HG03354 (cell line): ENCODE results near the gene MYO1C.

Experiments used
- ATAC-seq: cut with Tn5 transposase; IDR thresholded peaks from one replicate; pipeline ENCODE4 v1.9.1; 2021; ENCODE audit warnings: mild to moderate bottlenecking; ENCODE audit not compliant: unreplicated experiment, poor library complexity, severe bottlenecking

The MYO1C gene

DNA sequence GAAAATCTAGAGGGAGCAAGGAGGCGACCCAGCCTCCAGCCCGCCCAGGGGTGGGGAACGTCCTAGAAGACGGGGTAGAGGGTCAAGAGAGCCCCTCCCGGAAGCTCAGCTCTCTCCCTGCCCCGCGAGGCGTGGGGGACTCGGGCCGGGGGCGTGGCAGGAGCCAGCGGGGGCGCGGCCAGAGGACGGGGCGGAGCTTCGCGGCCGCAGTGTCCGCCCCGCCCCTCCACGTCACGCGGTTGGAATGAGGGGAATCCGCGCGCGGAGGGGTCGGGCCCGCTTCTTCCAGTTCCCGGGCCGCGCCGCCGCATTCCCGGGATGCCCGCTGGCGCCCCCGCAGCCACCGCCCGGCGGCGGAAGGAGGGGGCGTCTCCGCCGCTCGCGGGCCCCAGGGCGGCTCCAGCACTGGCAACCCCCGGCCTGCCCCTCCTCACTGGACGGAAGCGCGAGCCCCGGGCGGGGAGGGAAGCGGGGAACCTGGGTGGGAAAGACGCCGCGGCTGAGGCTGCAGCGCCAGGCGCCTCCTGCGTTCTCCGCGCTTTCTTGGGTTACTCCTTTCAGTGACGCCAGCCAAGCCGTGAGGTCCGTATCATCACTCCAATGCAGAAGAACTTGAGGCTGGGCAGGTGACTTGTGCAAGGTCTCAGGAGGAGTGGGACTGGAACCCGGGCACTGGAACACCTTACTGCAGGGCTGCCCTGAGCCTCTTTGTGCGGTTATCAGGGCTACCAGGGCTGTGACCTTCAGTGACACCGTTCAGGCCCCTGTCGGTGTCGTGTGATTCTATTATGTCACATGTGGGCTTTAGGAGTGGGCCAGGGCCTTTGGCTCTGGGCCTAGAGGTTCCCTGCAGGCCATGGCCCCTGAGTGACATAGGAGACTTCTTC, 4.3 kb downstream of the MYO1C start:
- ATAC-seq = peak; percentile 29

DNA sequence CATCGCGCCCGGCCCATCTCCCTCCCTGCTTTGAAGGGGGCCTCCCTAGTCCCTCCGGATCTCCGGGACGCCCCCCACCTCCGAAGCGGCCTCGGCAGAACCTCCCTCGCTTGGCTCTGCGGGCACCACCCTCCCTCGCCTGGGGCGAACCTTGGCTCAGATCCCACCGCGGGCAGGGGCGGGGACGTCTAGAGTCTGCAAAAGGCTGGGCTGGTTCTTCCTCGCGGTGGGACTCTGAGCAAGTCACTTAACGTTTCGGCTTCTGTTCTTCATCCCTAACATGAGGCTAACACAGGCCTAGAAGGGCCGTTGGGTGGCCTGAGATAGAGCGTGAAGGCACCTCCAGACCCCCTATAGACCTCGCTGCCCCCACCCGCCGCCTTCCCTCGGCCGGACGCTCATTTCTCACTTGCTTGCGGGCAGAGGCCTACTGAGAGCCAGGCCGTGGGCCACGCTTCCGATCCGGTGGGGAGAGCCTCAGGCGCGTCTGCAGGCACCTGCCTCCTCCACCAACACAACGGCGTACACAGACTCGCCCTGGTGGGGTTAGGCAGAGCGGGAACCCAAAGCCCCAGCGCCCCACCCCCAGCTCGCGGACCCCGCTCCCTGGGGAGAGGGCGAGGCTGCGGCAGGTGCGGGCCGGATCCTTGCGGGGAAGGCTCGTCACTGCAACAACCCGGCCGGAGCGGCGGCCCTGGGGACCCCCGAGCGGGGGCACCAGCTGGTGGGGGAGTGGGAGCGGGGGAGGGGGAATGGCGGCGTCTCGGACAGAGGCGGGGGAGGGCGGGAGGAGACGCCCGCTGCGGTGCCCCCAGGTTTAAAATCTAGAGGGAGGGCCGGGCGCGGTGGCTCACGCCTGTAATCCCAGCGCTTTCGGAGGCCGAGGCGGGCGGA, 5.4 kb downstream of the MYO1C start:
- ATAC-seq = no peak

DNA sequence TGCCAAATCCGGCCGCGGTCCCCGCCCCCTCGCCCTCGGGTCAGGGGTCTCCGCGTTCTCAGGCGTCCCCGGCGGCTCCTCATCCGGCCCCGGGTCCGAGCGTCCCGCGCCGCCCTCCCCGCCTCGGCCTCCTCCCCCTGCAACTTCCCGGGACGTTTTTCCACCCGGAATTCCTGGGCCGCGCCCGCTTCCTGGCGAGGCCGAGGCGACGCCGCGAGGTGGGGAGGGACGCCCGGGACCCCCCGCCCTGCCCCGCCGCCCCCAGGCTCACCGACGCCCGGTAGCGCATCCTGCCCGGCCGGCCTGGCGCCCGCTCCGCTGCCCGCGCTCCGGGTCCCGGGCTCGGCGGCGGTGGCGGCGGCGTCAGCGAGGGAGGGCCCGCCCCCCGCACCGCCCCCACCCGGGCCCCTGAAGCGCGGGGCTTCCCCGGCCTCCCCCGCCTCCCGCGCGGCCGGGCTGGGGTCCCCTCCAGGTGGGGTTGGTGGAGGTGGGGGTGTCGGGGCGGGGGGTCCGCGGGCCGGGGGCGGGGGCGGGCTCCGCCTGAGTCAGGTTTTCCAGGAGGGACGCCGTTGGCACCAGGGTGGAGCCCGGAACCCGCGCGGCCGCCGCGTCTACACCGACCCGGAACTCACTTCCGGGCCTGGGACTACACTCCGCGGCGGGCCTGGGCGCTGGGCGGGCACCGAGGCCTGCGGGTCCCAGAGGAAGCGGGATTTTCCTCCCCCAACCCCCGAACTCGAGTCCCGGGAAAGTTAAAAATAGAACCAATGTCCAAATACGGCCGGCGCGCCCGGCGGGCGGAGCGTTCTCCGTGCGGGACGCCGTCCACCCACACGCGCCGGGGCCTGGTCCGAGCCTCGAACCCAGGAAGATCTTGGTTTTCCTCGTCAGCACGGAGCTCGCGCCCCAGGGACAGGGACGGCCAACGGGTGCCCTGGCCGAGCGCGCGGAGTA, 6.8 kb downstream of the MYO1C start:
- peak; percentile 32 for ATAC-seq

DNA sequence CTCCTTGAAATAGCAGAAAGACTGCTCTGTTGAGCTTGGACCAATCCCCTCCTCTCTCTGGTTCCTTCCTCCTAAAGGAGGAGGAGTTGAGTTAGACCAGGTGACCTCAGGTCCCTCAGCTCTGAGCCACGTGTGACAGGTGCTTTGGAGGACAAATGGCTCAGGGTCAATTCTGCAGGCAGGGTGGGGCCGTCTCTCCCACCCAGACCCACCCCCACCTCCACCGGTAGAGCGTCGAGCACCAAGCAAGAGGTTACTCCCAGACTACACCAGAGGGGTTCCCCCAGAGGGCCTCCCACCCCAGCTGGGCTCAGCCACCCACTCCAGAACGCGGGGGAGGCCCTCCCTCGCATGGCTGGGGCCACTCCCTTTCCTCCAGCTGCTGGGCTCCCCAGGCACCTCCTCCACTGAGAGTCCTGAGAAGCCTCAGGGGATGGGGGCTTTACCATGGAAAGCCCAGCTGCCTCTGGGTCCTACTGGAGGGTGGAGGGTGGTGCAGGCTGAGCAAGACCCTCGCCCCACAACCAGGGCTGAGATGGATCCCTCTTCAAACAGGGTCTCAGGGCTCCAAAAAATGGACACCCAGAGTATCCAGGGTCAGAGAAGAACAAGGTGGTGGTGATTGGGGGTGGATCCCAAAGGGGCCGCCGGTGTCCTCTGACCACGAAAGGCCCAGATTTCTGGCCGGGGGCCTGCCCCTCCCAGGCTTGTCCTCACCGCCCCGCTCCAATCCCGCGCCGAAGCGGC, 7.6 kb downstream of the MYO1C start:
- peak; percentile 39 for ATAC-seq

DNA sequence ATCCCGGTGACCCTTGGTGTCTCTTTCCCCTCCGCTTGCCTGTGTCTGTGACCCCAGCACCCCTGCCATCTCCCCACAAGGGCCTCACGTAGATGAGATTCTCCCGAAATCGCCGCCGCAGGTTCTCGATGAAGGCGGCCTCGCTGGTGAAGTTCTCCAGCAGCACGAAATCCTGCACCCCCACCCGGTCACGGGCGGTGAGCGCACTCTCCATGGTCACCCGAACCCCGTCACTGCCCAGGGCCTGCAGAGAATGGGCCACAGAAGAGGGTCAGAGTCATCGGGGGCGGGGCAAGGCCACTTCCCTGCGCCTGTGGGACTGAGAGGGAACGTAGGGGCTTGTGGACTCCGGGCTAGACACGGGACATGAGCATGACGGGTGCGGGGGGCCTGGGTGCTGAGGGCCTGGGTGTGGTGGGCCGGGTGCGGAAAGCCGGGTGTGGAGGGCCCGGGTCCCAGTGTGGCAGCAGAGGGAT, 8.4 kb downstream of the MYO1C start:
- no peak for ATAC-seq

DNA sequence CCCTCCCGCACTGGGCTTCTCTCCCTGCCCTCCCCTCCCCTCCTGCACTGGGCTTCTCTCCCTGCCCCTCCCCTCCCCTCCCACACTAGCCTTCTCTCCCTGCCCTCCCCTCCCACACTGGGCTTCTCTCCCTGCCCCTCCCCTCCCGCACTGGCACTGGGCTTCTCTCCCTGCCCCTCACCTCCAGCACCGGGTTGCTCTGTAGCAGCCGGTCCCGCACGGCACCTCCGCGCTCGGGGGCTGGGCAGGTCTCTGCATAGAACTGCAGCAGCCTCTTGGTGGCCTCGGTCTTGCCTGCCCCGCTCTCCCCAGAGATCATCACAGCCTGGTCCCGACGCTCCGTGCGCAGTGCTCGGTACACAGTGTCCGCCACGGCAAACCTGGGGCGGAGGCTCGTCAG, 9.8 kb downstream of the MYO1C start:
- no peak for ATAC-seq

DNA sequence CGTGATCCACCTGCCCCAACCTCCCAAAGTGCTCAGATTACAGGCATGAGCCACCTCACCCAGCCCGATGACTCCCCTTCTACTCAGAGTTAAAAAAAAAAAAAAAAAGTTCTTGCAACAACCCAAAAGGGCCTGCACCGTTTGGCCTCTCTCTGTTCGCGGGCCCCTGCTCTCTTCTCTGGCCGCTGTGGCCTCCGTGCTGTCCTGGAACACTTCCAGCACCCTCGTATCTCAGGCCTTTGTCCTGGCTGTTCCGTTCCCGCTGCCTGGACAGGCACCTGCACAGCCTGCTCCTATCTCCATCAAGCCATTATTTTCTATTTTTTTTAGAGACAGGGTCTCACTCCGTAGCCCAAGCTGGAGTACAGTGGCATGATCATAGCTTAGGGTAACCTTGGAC, 10.8 kb downstream of the MYO1C start:
- ATAC-seq = no peak

DNA sequence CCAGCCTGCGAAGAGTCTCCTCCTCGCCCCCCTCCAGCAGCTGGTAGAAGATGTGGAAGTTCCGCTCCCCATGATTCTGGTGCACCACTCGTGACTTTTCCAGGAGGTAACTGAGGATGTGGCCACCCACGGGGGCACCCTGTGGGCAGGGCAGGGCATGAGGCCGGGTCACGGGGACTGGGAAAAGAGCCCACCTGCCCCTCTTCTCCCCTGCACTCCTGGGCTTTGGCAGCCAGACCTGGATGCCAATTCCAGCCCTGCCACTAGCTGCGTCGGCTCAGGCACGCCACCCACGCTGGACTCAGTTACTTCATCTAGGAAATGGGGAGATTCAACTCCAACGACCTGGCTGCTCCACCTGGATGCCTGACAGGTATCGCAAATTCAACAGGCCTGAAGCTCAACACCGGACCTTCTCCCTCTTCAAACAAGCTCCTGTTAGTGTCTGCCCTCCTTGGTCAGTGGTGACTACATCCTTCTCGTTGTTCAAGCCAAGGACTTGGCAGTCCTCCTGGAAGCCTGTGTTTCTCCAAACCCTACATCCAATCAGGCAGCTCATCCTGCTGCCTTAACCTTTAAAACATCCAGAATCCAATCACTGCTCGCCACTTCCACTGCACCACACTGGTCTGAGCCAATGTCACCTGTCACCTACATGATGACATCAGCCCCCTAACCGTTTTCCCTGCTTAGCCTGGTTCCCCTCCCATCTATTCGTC, 11.6 kb downstream of the MYO1C start:
- ATAC-seq = no peak

DNA sequence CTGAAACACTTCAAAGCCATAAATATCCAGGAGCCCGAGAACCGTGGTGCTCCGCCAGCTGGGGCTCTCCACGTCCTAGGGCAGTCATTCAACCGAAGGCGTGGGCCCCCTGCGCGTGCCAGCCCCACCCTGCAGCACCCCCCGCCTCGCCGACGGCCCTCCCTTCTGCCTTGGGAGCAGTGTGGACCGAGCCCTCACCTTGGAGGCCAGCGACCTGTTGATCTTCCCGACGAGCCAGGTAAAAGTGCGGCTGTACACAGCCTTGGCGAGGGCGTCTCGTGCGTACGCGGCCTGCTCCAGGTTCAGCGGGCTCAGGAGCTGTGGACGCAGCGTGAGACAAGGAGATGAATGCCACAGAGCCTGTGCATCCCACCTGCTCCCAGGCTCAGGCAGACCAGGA, 14.1 kb downstream of the MYO1C start:
- ATAC-seq = no peak

DNA sequence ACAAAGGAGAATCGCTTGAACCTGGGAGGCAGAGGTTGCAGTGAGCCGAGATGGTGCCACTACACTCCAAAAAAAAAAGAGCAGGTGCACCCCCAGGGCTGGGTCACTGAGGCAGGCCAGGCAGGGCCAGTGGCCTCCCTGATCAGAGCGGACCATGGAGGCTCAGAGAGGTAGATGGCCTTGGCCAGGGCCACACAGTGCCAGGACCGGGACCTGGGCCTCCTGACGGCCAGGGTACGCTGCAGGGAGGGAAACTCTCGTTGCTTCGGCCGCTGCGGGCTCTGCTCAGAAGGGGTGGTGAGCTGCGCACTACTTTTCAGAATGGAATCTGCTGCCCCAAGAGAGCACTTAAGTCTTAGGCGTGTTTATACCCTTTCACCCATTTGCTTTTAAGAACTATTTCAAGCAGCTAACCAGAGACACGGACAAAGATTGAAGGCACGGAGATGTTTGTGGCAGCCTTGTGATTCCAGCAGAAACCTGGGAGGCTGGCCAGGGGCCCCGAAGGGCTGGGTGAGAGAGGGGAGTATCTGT, 17.1 kb downstream of the MYO1C start:
- no peak for ATAC-seq

DNA sequence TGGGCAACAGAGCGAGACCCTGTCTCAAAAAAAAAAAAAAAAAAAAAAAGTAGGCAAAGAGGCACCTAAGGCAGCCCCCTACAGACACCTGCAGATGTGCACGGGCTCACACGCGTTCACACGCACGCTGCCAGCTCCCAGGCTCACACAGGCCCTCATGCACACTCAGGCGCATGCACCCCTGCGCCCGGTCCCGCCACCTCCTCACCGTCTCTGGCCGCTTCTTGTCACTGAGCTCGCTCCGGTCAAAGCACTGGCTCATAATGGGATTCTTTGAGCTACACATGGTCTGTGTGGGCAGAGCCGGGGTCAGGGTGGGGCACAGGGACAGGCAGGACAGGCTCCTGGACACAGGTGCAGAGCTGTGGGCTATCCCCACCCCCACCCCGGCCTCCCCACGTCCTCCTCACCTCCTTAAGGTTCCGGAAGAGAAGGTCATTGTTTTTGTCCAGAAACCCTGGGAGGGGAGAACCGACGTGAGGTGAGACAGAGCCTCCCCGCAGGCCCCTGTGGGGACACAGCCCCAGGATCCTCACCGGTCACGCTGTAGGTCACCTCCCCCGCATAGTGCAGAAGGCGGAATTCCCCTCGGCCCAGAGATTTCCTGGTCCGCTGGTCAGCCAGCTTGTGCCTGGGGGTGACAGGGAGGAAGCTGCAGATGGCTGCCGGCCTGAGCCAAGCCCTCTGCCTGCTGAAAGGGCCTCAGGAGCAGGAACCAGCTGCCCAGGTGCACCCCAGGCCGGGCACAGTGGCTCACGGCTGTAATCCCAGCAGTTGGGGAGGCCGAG, 17.9 kb downstream of the MYO1C start:
- ATAC-seq = peak; percentile 63

DNA sequence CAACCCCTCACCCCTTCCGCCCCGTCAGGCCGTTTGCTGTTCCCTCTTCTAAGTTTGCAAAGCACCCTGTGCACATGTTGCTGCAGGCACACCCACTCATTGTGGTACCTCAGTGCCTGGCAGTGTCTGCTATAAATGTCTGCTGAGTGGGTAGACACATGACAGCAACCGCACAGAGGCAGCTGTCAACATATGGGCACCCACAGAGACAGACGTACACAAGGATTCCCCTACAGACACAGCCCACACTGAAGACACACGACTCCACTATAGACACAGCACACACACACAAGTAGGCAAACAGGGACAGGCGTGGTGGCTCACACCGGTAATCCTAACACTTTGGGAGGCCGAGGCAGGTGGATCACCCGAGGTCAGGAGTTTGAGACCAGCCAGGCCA, 18.6 kb downstream of the MYO1C start:
- no peak for ATAC-seq

DNA sequence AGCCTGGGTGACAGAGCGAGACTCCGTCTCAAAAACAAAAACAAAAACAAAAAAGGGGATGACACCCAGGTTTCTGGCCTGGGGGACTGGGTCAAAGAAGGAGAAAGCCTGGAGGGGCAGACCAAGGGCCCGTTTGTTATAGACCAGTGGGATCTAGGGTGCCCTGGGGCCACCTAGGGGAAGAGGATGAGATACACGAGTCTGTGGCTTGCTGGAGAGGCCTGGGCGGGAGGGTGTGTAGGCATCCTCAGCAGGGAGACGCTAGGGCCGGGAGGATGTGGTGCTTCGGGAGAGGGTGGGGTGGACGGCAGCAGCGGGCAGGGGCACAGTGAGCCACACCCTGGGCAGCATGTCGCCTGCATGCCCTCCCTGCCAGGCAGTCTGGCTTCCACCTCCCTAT, 19.3 kb downstream of the MYO1C start:
- ATAC-seq = no peak

DNA sequence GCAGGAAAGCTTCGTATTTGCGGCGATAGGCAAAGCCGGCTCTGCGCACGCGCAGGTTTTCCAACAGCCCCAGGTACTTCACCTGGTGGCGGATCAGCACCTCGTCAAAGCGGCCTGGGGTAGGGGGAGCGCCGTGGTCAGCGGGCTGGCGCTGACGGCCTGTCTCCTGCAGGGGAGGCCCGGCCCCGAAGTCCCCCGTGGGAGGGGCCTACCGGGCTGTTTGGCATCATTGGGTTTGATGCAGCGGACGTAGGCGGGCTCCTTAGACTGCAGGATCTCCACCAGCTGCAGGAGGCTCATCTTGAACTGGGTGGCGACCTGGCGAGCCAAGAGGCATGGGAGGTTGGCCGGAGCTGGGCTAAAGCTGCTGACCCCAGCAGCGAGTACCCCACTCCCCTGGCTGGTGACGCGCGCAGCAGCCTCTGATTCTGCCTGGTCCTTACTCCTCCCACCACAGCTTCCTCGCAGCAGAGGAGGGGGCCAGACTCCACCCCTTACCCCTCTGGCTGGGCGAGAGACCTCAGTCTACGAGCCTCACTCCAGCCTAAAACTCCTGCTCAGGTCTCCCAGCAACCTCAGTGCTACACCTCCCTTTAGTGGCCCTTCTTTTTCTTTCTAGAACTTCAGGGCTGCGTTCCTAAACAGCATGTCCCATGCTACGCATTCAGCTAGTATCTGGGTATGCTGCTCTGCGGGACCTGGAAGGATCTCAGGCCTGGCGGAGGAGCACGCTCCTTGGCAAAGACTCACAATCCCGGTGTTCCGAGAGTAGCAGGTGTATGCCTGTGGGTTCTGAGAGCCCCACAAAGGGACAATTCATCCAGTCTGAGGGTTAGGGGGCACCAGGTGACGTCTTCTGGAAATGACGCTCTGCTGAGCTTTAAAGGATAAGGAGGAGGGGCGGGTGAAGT, 20.3 kb downstream of the MYO1C start:
- ATAC-seq = no peak

DNA sequence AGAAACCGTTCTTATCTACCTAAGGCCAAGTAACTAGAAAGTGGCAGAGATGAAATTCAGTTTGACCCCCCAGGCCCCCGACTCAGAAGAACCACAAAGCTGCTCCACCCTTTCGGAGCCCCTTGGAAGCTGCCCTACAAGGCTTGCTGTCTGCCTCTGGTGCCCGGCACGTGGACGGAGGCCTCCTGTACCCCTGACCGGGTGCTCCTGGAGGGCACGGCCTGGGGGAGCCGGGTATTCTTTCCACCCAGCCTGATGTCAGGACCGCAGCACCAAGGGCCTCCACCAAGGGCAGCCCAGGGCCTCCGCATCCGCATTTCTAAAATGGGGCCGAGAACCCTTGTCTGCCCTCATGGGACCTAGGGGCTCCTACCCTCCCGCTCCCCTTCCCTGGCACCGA, 21.0 kb downstream of the MYO1C start:
- ATAC-seq = no peak

DNA sequence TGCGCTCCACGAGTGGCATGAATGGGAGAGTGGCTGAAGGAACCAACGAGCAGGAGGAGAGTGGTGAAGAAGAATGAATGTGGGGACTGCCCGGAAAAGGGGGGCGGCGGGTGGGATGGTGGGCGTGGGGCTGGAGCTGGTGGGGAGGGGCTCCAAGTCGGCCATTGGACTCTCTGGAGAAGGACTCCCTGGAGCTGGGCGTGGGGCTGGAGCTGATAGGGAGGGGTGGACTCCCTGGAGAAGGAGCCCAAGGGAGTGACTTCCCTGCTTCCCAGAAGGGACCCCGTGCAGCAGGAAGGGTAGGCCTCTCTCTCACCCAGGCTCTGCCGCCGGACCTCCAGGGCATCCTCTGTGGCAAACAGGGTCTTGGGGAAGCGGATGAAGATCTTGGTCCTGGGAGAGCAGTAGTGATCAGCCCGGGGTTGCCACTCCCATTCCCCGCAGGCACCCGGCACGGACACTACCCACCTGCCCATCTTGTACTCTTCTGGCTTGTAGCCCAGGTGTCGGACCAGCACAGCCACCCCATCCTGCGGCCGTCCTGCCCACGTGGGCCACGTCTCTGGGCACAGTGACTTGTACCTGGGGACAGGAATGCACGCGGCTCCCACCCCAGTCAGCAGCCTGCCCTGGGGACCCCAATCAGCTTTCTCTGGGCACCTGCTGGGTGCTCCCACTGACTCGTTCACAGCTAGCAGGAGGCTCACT, 21.6 kb downstream of the MYO1C start:
- no peak for ATAC-seq
